SK-N-MC (cell line): ENCODE measurements around the gene SIGLEC8.

Experiments used
- EZH2 ChIP-seq: fragments of 200-600 bp; sonication (generic); IDR thresholded peaks from one replicate; pipeline ENCODE4 v1.6.1; 2017; ENCODE audit warnings: antibody characterized with exemption
- FOXP2 ChIP-seq: optimal IDR thresholded peaks from 2 replicates; pipeline ENCODE3; 2011; ENCODE audit warnings: mild to moderate bottlenecking, moderate library complexity; ENCODE audit not compliant: insufficient read depth; ENCODE audit errors: extremely low read length, control extremely low read depth
- POLR2AphosphoS5 ChIP-seq: IDR thresholded peaks from 2 replicates; pipeline ENCODE4 v1.6.1; 2012; ENCODE audit warnings: mild to moderate bottlenecking, low read depth, low read length, borderline replicate concordance

DNA sequence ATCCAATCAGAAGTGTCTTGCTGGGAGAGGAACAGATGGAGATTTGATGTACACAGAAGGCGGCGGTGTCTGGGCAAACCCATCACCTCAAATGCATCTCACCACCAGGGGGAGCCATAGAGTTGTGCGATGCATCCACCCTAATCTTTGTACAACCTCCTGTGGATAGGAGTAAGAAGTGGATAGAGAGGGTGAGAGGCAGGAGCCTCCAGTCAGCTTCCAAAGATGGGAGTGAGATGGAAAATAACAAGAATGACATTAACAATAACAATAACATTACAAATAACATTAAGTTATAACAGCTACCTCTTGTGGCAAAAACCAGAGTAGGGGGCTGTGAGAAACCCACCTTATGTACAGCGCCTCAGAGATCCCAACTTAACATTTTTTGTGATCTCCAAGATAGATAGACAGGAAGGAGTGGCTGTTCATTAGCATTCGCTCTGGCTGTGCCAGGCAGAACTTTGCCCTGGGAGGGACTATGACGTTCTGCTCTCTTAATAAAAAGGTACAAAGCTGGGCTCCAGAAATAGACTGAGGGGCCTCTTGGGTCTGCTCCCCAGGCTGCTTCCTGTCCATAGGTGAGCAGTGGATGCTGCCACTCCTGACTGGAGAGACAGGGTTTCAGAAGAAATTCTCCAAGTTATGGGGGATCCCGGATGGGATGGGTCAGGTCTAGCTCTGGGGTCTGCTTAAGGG lies 14.9 kb upstream of the SIGLEC8 start:
- TF ChIP-seq POLR2AphosphoS5 (no peak), EZH2 (no peak), FOXP2 (no peak)
